GM19240 (cell line): ENCODE results near the gene THAP9.
"Not testable (repeated sequence)": the region's sequence is repeated elsewhere in the genome, so short reads cannot be mapped to it uniquely, and the experiment has no call there.

ENCODE experiments used
- DNase-seq: peaks from one replicate; pipeline ENCODE4 v3.0.0; 2011; ENCODE audit warnings: low spot score; ENCODE audit not compliant: insufficient read length

The THAP9 gene

GRCh38 chr4:82900411-82901182, at the start of gene THAP9:
Gene THAP9, plus strand, starts transcription at chr4:82900735. Its CDS starts 68 bp downstream, at chr4:82900803.
- DNase-seq, result peak; percentile 45

- no peak for DNase-seq
Measured at GRCh38 chr4:82851318-82851717, 49.2 kb upstream of the THAP9 start.

- DNase-seq, result no peak
Measured at GRCh38 chr4:82851885-82852750, 48.4 kb upstream of the THAP9 start.

- no peak for DNase-seq
Measured at GRCh38 chr4:82852751-82853285, 47.7 kb upstream of the THAP9 start.

- not testable (repeated sequence) for DNase-seq
Measured at GRCh38 chr4:82860487-82860886, 40.0 kb upstream of the THAP9 start.

- no peak for DNase-seq
Measured at GRCh38 chr4:82861529-82861928, 39.0 kb upstream of the THAP9 start.

GRCh38 chr4:82864336-82864979, 36.1 kb upstream of the THAP9 start:
- no peak for DNase-seq

GRCh38 chr4:82865592-82865991, 34.9 kb upstream of the THAP9 start:
- DNase-seq, result no peak

GRCh38 chr4:82866033-82866432, 34.5 kb upstream of the THAP9 start:
- DNase-seq, result not testable (repeated sequence)

GRCh38 chr4:82866706-82867385, 33.7 kb upstream of the THAP9 start:
- no peak for DNase-seq

GRCh38 chr4:82868572-82868971, 32.0 kb upstream of the THAP9 start:
- DNase-seq, result no peak

- no peak for DNase-seq
Measured at GRCh38 chr4:82885410-82885809, 15.1 kb upstream of the THAP9 start.

- no peak for DNase-seq
Measured at GRCh38 chr4:82886147-82886942, 14.2 kb upstream of the THAP9 start.

- no peak for DNase-seq
Measured at GRCh38 chr4:82889287-82889686, 11.2 kb upstream of the THAP9 start.

GRCh38 chr4:82890528-82890900, 10.0 kb upstream of the THAP9 start:
- DNase-seq, result no peak

GRCh38 chr4:82890901-82891706, 9.4 kb upstream of the THAP9 start, which contains the start of gene SEC31A:
Gene SEC31A, minus strand, starts transcription at chr4:82891153. Its CDS starts 9,217 bp downstream, at chr4:82881936.
- DNase-seq, result peak; percentile 56

GRCh38 chr4:82891707-82892466, 8.6 kb upstream of the THAP9 start:
- no peak for DNase-seq

GRCh38 chr4:82892467-82892802, 8.1 kb upstream of the THAP9 start:
- no peak for DNase-seq

- no peak for DNase-seq
Measured at GRCh38 chr4:82893942-82894341, 6.6 kb upstream of the THAP9 start.
